Panc1 (cell line): ENCODE measurements around the gene SLCO2B1. TPM values are rescaled to one million over a fixed set of nuclear protein-coding genes. Genes with fewer than 3 reads are reported as not detected.

Experiments
- ATAC-seq: fragments of 200-7000 bp; cut with Tn5 transposase; 2 replicates; pipeline ENCODE4 v1.9.1; 2020; ENCODE audit warnings: mild to moderate bottlenecking, moderate library complexity
- BruUV-seq: library from RNA; stranded (reverse); fragments of 400-500 nt; replicated peaks from 2 replicates; lab custom pipeline; 2021; lab: Mats Ljungman, UMichigan
- CTCF ChIA-PET: fragments of 300-600 bp; sonication (Branson Sonifier 250); formaldehyde crosslinking; loops from one replicate; lab custom pipeline; 2022; ENCODE audit warnings: antibody characterized with exemption; lab: Charles Lee
- POLR2A ChIA-PET: fragments of 300-600 bp; sonication (Branson Sonifier 250); formaldehyde crosslinking; loops from one replicate; lab custom pipeline; 2022; ENCODE audit warnings: antibody characterized with exemption; lab: Charles Lee
- DNase-seq: peaks from one replicate; pipeline ENCODE4 v3.0.0-alpha.2; 2010; ENCODE audit warnings: low read depth, low spot score
- H3K27ac ChIP-seq: 2 replicates; pipeline ENCODE4 v1.5.1; 2011; ENCODE audit warnings: mild to moderate bottlenecking, low read length, inconsistent platforms
- H3K27me3 ChIP-seq: fragments of 200-500 bp; sonication (Bioruptor generic); 2 replicates; pipeline ENCODE4 v1.6.0; 2014; ENCODE audit warnings: low read length, inconsistent platforms; ENCODE audit not compliant: control insufficient read depth, insufficient read depth
- H3K36me3 ChIP-seq: fragments of 200-500 bp; sonication (Bioruptor generic); 2 replicates; pipeline ENCODE4 v1.5.1; 2014; ENCODE audit warnings: inconsistent platforms, mild to moderate bottlenecking, low read length, moderate library complexity; ENCODE audit not compliant: control insufficient read depth, insufficient read depth
- H3K4me1 ChIP-seq: 2 replicates; pipeline ENCODE4 v1.5.1; 2011; ENCODE audit warnings: inconsistent platforms, mild to moderate bottlenecking, low read length, moderate library complexity; ENCODE audit not compliant: control insufficient read depth, insufficient read depth
- H3K4me3 ChIP-seq, 2 experiments: 2 replicates each; pipeline ENCODE4 v1.5.1; 2011 to 2012; ENCODE audit warnings: low read depth in 2 of 2, low read length in 2 of 2, mild to moderate bottlenecking in 2 of 2, inconsistent platforms in 1 of 2, moderate library complexity in 1 of 2
- H3K9me3 ChIP-seq: fragments of 200-500 bp; sonication (Bioruptor generic); 2 replicates; pipeline ENCODE4 v1.5.1; 2014; ENCODE audit warnings: low read depth, mild to moderate bottlenecking, inconsistent platforms, low read length, moderate library complexity; ENCODE audit not compliant: control insufficient read depth, insufficient read depth
- POLR2AphosphoS5 ChIP-seq: IDR thresholded peaks from 2 replicates; pipeline ENCODE4 v1.6.1; 2012; ENCODE audit warnings: mild to moderate bottlenecking, low read depth, low read length, moderate library complexity
- SIN3A ChIP-seq: IDR thresholded peaks from 2 replicates; pipeline ENCODE4 v1.6.1; 2012; ENCODE audit warnings: low read depth, mild to moderate bottlenecking, low read length, moderate library complexity, borderline replicate concordance; ENCODE audit not compliant: insufficient read depth
- TCF7L2 ChIP-seq: IDR thresholded peaks from 2 replicates; pipeline ENCODE4 v1.6.1; 2011; ENCODE audit warnings: mild to moderate bottlenecking, low read depth, low read length, inconsistent platforms
- in situ Hi-C: cut with HindIII; loops from 2 replicates; pipeline ENCODE4 v1.10.0; 2016; ENCODE audit warnings: low sequenced_read_pairs, low pct_unique_long_range_greater_than_20kb
- intact Hi-C: fragments of 100-400 bp; cut with micrococcal nuclease; formaldehyde crosslinking; loops from one replicate; pipeline ENCODE4 v1.10.0; 2022; ENCODE audit not compliant: unreplicated experiment
- total RNA-seq: library from RNA; stranded (reverse); gene quantifications from one replicate; pipeline ENCODE4 v1.2.1, GENCODE V29; 2021; ENCODE audit not compliant: unreplicated experiment
- TF ChIP-seq, protein P1 (sequence below), 2 experiments: IDR thresholded peaks; 2 replicates each; pipeline ENCODE4 v1.6.1; 2011 to 2012; ENCODE audit warnings: low read depth in 2 of 2, control low read depth in 1 of 2, low read length in 1 of 2, mild to moderate bottlenecking in 1 of 2, moderate library complexity in 1 of 2; ENCODE audit not compliant: insufficient read depth in 1 of 2
- TF ChIP-seq, protein P2 (sequence below): fragments of 450-650 bp; IDR thresholded peaks from 2 replicates; pipeline ENCODE4 v1.5.1; 2017; ENCODE audit warnings: mild to moderate bottlenecking

SLCO2B1 gene
- total RNA-seq, 1 experiment from 2014 or later = 0.77 TPM

- H3K9me3 ChIP-seq = no peaks in the 10 kb centered on the region
- CTCF ChIA-PET = interaction anchor here (3.3 kb wide), 1 partner anchor 105 kb away, joined by 83 read pairs; no protein-coding TSS in a partner anchor
- no TSS peak for BruUV-seq
- no peak overlapping the region for H3K4me3 ChIP-seq
- H3K36me3 ChIP-seq = no peaks in the 10 kb centered on the region
- in situ Hi-C loops = loop anchor here (25.0 kb wide), 1 partner anchor 234 kb away; no protein-coding TSS in a partner anchor
- ATAC-seq = no peak
- peaks cover 3% of the 10 kb centered on the region; the same call in 1 of the 2 replicates for H3K4me1 ChIP-seq
- TF ChIP-seq TCF7L2 (no peak), POLR2AphosphoS5 (no peak), SIN3A (no peak)
- TF ChIP-seq, protein P1, sequence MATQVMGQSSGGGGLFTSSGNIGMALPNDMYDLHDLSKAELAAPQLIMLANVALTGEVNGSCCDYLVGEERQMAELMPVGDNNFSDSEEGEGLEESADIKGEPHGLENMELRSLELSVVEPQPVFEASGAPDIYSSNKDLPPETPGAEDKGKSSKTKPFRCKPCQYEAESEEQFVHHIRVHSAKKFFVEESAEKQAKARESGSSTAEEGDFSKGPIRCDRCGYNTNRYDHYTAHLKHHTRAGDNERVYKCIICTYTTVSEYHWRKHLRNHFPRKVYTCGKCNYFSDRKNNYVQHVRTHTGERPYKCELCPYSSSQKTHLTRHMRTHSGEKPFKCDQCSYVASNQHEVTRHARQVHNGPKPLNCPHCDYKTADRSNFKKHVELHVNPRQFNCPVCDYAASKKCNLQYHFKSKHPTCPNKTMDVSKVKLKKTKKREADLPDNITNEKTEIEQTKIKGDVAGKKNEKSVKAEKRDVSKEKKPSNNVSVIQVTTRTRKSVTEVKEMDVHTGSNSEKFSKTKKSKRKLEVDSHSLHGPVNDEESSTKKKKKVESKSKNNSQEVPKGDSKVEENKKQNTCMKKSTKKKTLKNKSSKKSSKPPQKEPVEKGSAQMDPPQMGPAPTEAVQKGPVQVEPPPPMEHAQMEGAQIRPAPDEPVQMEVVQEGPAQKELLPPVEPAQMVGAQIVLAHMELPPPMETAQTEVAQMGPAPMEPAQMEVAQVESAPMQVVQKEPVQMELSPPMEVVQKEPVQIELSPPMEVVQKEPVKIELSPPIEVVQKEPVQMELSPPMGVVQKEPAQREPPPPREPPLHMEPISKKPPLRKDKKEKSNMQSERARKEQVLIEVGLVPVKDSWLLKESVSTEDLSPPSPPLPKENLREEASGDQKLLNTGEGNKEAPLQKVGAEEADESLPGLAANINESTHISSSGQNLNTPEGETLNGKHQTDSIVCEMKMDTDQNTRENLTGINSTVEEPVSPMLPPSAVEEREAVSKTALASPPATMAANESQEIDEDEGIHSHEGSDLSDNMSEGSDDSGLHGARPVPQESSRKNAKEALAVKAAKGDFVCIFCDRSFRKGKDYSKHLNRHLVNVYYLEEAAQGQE (IDR thresholded peaks at IDR 0.05; ENCODE audit: insufficient read depth in 1 of 2, low read depth in 2 of 2, low read length in 1 of 2) = no peak
- TF ChIP-seq, protein P2, sequence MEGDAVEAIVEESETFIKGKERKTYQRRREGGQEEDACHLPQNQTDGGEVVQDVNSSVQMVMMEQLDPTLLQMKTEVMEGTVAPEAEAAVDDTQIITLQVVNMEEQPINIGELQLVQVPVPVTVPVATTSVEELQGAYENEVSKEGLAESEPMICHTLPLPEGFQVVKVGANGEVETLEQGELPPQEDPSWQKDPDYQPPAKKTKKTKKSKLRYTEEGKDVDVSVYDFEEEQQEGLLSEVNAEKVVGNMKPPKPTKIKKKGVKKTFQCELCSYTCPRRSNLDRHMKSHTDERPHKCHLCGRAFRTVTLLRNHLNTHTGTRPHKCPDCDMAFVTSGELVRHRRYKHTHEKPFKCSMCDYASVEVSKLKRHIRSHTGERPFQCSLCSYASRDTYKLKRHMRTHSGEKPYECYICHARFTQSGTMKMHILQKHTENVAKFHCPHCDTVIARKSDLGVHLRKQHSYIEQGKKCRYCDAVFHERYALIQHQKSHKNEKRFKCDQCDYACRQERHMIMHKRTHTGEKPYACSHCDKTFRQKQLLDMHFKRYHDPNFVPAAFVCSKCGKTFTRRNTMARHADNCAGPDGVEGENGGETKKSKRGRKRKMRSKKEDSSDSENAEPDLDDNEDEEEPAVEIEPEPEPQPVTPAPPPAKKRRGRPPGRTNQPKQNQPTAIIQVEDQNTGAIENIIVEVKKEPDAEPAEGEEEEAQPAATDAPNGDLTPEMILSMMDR = no peak
- no peaks in the 10 kb centered on the region; the same call in 1 of the 2 replicates for H3K27me3 ChIP-seq
- POLR2A ChIA-PET = no interaction called here
- intact Hi-C loops = loop anchor here (10.0 kb wide), 1 partner anchor 321 kb away; no protein-coding TSS in a partner anchor
- no peak overlapping the region for H3K27ac ChIP-seq
- no peak for DNase-seq
These were observed 95.2 kb downstream of the SLCO2B1 start for GRCh38 chr11:75246006-75246670.

DNA sequence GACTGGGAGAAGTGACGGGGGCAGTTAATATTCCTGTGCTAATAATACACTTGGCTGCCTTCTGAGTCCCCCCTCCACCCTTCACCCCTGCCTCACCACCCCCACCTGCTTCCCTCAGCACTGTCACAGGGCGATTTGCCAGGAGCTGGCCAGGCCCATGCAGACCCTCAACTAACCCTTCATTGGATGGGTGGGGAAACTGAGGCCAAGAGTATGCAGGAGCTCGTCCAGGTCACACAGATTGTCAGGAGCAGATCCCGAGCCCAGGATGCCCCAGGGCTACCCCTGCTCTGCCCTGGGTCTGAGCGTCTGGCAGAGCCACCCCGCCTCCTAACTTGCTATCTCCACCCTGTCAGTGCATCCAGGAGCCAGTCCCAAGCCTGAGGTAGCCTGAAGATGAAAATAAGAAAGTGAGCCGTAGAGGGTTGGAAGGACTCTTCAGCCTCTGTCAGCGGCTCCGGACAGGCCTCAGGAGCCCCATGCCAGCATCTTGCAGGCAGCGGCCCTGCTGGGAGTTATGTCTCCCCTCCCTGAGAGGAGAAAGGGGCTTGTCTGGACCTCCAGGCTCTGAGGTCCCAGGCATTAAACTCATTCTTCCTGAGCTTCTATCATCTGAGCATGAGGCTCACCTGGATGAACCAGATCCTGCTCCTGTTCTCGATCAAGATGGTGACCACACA is 95.9 kb downstream of the SLCO2B1 start:
- POLR2A ChIA-PET = no interaction called here
- no TSS peak for BruUV-seq
- no peak for DNase-seq
- no peak for TF ChIP-seq SIN3A
- TF ChIP-seq, protein P2 = no peak
- no peak for TF ChIP-seq POLR2AphosphoS5
- TF ChIP-seq, protein P1 (IDR thresholded peaks at IDR 0.05; ENCODE audit: insufficient read depth in 1 of 2, low read depth in 2 of 2, low read length in 1 of 2) = no peak
- TF ChIP-seq TCF7L2 = no peak
- in situ Hi-C loops (loop anchor here (25.0 kb wide), 1 partner anchor 235 kb away; no protein-coding TSS in a partner anchor), intact Hi-C loops (loop anchor here (10.0 kb wide), 1 partner anchor 322 kb away; no protein-coding TSS in a partner anchor)
- no peak for ATAC-seq
- no peaks in the 10 kb centered on the region; the same call in 1 of the 2 replicates for H3K27me3 ChIP-seq
- no peak overlapping the region for H3K4me3 ChIP-seq
- no peak overlapping the region for H3K27ac ChIP-seq
- CTCF ChIA-PET = interaction anchor here (2.4 to 3.3 kb wide), 2 partner anchors 105 to 224 kb away, joined by 27 to 83 read pairs; no protein-coding TSS in a partner anchor
- peaks cover 3% of the 10 kb centered on the region; the same call in 1 of the 2 replicates for H3K4me1 ChIP-seq
- H3K36me3 ChIP-seq = no peaks in the 10 kb centered on the region
- no peaks in the 10 kb centered on the region for H3K9me3 ChIP-seq
